H7 (cell line): Measurements from ENCODE around the gene TIMMDC1. TPM values are rescaled to one million over a fixed set of nuclear protein-coding genes. Genes with fewer than 3 reads are reported as not detected.

ENCODE experiments used
- DNase-seq: peaks from one replicate; pipeline ENCODE4 v3.0.0; 2012
- H3K27me3 ChIP-seq: 2 replicates; pipeline ENCODE4 v1.6.0; 2011; ENCODE audit warnings: mild to moderate bottlenecking, low read length; ENCODE audit not compliant: control insufficient read depth, insufficient read depth
- H3K36me3 ChIP-seq: replicated peaks from 2 replicates; pipeline ENCODE4 v1.5.1; 2011; ENCODE audit warnings: low read length; ENCODE audit not compliant: control insufficient read depth, insufficient read depth
- H3K4me3 ChIP-seq: 2 replicates; pipeline ENCODE4 v1.5.1; 2011; ENCODE audit warnings: low read depth, mild to moderate bottlenecking, control low read depth, low read length, moderate library complexity; ENCODE audit not compliant: insufficient read depth
- total RNA-seq: library from RNA; depleted of rRNA; stranded (reverse); fragments of >200 nt; shearing (Covaris generic); gene quantifications from 2 replicates; pipeline ENCODE4 v1.2.3, GENCODE V29; 2014

The TIMMDC1 gene
- total RNA-seq, 1 experiment from 2014 or later: 84.0 TPM

- DNase-seq: no peak
- no peaks in the 10 kb centered on the region; the same call in 1 of the 2 replicates for H3K36me3 ChIP-seq
- no peak overlapping the region for H3K4me3 ChIP-seq
- H3K27me3 ChIP-seq: no peaks in the 10 kb centered on the region
These were observed 5.5 kb upstream of the TIMMDC1 start for GRCh38 chr3:119492810-119493209.

GRCh38 chr3:119494597-119494996 is 3.8 kb upstream of the TIMMDC1 start:
- Histone ChIP-seq H3K4me3 (no peak overlapping the region), H3K27me3 (no peaks in the 10 kb centered on the region), H3K36me3 (no peaks in the 10 kb centered on the region; the same call in 1 of the 2 replicates)
- DNase-seq: peak; percentile 20

- peak; percentile 16 for DNase-seq
- peaks cover 5% of the 10 kb centered on the region for H3K36me3 ChIP-seq
- H3K4me3 ChIP-seq: peak overlapping the region; percentile 93
- H3K27me3 ChIP-seq: no peaks in the 10 kb centered on the region
These were observed 544 bp upstream of the TIMMDC1 start for GRCh38 chr3:119497820-119498185.

GRCh38 chr3:119500265-119500664 is 1.9 kb downstream of the TIMMDC1 start:
- H3K36me3 ChIP-seq: peaks cover 6% of the 10 kb centered on the region
- no peaks in the 10 kb centered on the region for H3K27me3 ChIP-seq

GRCh38 chr3:119500901-119501300 is 2.6 kb downstream of the TIMMDC1 start:
- Histone ChIP-seq H3K36me3 (peaks cover 6% of the 10 kb centered on the region), H3K4me3 (no peak overlapping the region), H3K27me3 (no peaks in the 10 kb centered on the region)
- no peak for DNase-seq

More at GRCh38 chr3:119500265-119500664, 1.9 kb downstream of the TIMMDC1 start:
- DNase-seq: no peak
- no peak overlapping the region for H3K4me3 ChIP-seq

- Histone ChIP-seq H3K36me3 (peaks cover 18% of the 10 kb centered on the region), H3K27me3 (no peaks in the 10 kb centered on the region), H3K4me3 (no peak overlapping the region)
- DNase-seq: no peak
These were observed 8.3 kb downstream of the TIMMDC1 start for GRCh38 chr3:119506631-119507030.

- no peak for DNase-seq
- Histone ChIP-seq H3K4me3 (no peak overlapping the region), H3K36me3 (peaks cover 18% of the 10 kb centered on the region), H3K27me3 (no peaks in the 10 kb centered on the region)
These were observed 9.1 kb downstream of the TIMMDC1 start for GRCh38 chr3:119507404-119507803.

- no peak overlapping the region for H3K4me3 ChIP-seq
- H3K36me3 ChIP-seq: peaks cover 15% of the 10 kb centered on the region
- no peaks in the 10 kb centered on the region for H3K27me3 ChIP-seq
- no peak for DNase-seq
These were observed 10.0 kb downstream of the TIMMDC1 start for GRCh38 chr3:119508172-119508845.

GRCh38 chr3:119510690-119511089 is 12.3 kb downstream of the TIMMDC1 start:
- H3K36me3 ChIP-seq: peaks cover 15% of the 10 kb centered on the region
- DNase-seq: no peak
- H3K27me3 ChIP-seq: no peaks in the 10 kb centered on the region
- H3K4me3 ChIP-seq: no peak overlapping the region

- Histone ChIP-seq H3K4me3 (no peak overlapping the region), H3K36me3 (peaks cover 17% of the 10 kb centered on the region), H3K27me3 (no peaks in the 10 kb centered on the region)
- DNase-seq: no peak
These were observed 16.3 kb downstream of the TIMMDC1 start for GRCh38 chr3:119514637-119515036.

GRCh38 chr3:119517112-119517511 is 18.8 kb downstream of the TIMMDC1 start:
- Histone ChIP-seq H3K4me3 (no peak overlapping the region), H3K27me3 (no peaks in the 10 kb centered on the region), H3K36me3 (peaks cover 21% of the 10 kb centered on the region)
- DNase-seq: no peak

- Histone ChIP-seq H3K4me3 (no peak overlapping the region), H3K27me3 (no peaks in the 10 kb centered on the region), H3K36me3 (peaks cover 21% of the 10 kb centered on the region)
- DNase-seq: no peak
These were observed 19.7 kb downstream of the TIMMDC1 start for GRCh38 chr3:119518026-119518425.

- Histone ChIP-seq H3K36me3 (peaks cover 5% of the 10 kb centered on the region), H3K27me3 (no peaks in the 10 kb centered on the region), H3K4me3 (no peak overlapping the region)
- DNase-seq: no peak
These were observed 26.8 kb downstream of the TIMMDC1 start for GRCh38 chr3:119524931-119525662.

- no peak for DNase-seq
- Histone ChIP-seq H3K27me3 (no peaks in the 10 kb centered on the region), H3K36me3 (peaks cover 2% of the 10 kb centered on the region; the same call in 1 of the 2 replicates), H3K4me3 (no peak overlapping the region)
These were observed 29.4 kb downstream of the TIMMDC1 start for GRCh38 chr3:119527714-119528113.

- Histone ChIP-seq H3K4me3 (no peak overlapping the region), H3K27me3 (no peaks in the 10 kb centered on the region), H3K36me3 (no peaks in the 10 kb centered on the region)
- DNase-seq: no peak
These were observed 31.5 kb downstream of the TIMMDC1 start for GRCh38 chr3:119529883-119530282.
